Body of pancreas (tissue), 4 donors: ENCODE measurements around the gene ADK. TPM values are rescaled to one million over a fixed set of nuclear protein-coding genes. Genes with fewer than 3 reads are reported as not detected.
A peak's percentile ranks its signal among the peaks of the same experiment; 100 is the strongest.

Source experiments
- ATAC-seq: fragments of 150-250 bp; one replicate; pipeline ENCODE4 v1.9.1; 2016
- DNase-seq, 4 donors: peaks; one replicate each; pipeline ENCODE4 v3.0.0-alpha.2; 2019
- H3K27ac ChIP-seq, 4 donors: fragments of 200-600 bp; sonication (generic); 1 replicate in 3 of 4; 2 replicates in 1 of 4; pipeline versions ENCODE4 v1.5.1 to v1.6.1; 2016 to 2019; ENCODE audit warnings: mild to moderate bottlenecking in 1 of 4, mixed read lengths in 1 of 4, moderate library complexity in 1 of 4
- H3K27me3 ChIP-seq, 2 donors: fragments of 200-600 bp; sonication (generic); one replicate each; pipeline ENCODE4 v1.6.0; 2016; ENCODE audit warnings: mild to moderate bottlenecking in 1 of 2
- H3K36me3 ChIP-seq, 2 donors: fragments of 200-600 bp; sonication (generic); replicated peaks in 1 of 2; 2 replicates each; pipeline ENCODE4 v1.5.1; 2016; ENCODE audit warnings: low read depth in 2 of 2; ENCODE audit not compliant: insufficient read depth in 1 of 2
- H3K4me1 ChIP-seq: fragments of 200-600 bp; sonication (generic); one replicate; pipeline ENCODE4 v1.6.0; 2016
- H3K4me3 ChIP-seq, 2 donors: fragments of 200-600 bp; sonication (generic); 1 replicate in 1 of 2; 2 replicates in 1 of 2; pipeline ENCODE4 v1.5.1; 2016 to 2019
- H3K9me3 ChIP-seq, 3 donors: fragments of 200-600 bp; sonication (generic); 1 replicate in 2 of 3; 2 replicates in 1 of 3; pipeline ENCODE4 v1.5.1; 2016
- CTCF ChIP-seq, 7 experiments: fragments of 450-650 bp in 4 of 7; fragments of 200-600 bp in 3 of 7; sonication (generic) in 3 of 7; IDR thresholded peaks; one replicate each; pipeline ENCODE4 v1.5.1; 2016 to 2019; ENCODE audit warnings: antibody characterized with exemption in 7 of 7
- POLR2A ChIP-seq, 3 donors: fragments of 450-650 bp; IDR thresholded peaks; one replicate each; pipeline ENCODE4 v1.6.1; 2016; ENCODE audit warnings: antibody characterized with exemption in 3 of 3, mild to moderate bottlenecking in 2 of 3
- WGBS, 2 donors: methylation state at CpG; one replicate each; pipeline ENCODE4 v1.1.5; 2017; 5-methylcytosine and 5-hydroxymethylcytosine counted together
- intact Hi-C: fragments of 100-400 bp; cut with DNase I; formaldehyde crosslinking; loops from one replicate; pipeline ENCODE4 v1.15.1; 2023
- total RNA-seq, 2 donors: library from RNA; depleted of rRNA; stranded (reverse); fragments of >200 nt; gene quantifications; one replicate each; pipeline ENCODE4 v1.1.0, GENCODE V29; 2016

ADK gene
- total RNA-seq, 2 donors from 2014 or later, result 12.9 to 18.7 TPM

GRCh38 chr10:74585231-74586087 is 434.4 kb downstream of the ADK start:
- no peaks in the 10 kb centered on the region for H3K9me3 ChIP-seq
- ATAC-seq (no peak), DNase-seq (peak in 2 of 4 donors; percentile 14 to 23)
- no peak overlapping the region for H3K4me3 ChIP-seq
- no peak for TF ChIP-seq POLR2A (IDR thresholded peaks at IDR 0.05)
- TF ChIP-seq CTCF (IDR thresholded peaks at IDR 0.05), result no peak
- intact Hi-C loops, result no loop called here
- H3K27ac ChIP-seq, result peak overlapping the region; percentile 12 to 73 (median 59)
- no peaks in the 10 kb centered on the region for H3K27me3 ChIP-seq
- no peaks in the 10 kb centered on the region for H3K36me3 ChIP-seq
- WGBS, 2 donors, result 5 to 9% methylated on average over 8 of the region's 8 CpGs
- peaks cover 36% of the 10 kb centered on the region for H3K4me1 ChIP-seq

- Histone ChIP-seq H3K27ac (peak overlapping the region; percentile 12 to 73 (median 59)), H3K36me3 (no peaks in the 10 kb centered on the region), H3K27me3 (no peaks in the 10 kb centered on the region), H3K9me3 (no peaks in the 10 kb centered on the region), H3K4me1 (peaks cover 36% of the 10 kb centered on the region), H3K4me3 (no peak overlapping the region)
- 0% methylated on average over 1 of the region's 1 CpG for WGBS, 2 donors
- DNase-seq (peak in 3 of 4 donors; percentile 27 to 39 (median 28)), ATAC-seq (no peak)
- intact Hi-C loops, result no loop called here
- TF ChIP-seq POLR2A (IDR thresholded peaks at IDR 0.05) (no peak), CTCF (IDR thresholded peaks at IDR 0.05) (no peak)
Measured at GRCh38 chr10:74586088-74586585, 435.1 kb downstream of the ADK start.

DNA sequence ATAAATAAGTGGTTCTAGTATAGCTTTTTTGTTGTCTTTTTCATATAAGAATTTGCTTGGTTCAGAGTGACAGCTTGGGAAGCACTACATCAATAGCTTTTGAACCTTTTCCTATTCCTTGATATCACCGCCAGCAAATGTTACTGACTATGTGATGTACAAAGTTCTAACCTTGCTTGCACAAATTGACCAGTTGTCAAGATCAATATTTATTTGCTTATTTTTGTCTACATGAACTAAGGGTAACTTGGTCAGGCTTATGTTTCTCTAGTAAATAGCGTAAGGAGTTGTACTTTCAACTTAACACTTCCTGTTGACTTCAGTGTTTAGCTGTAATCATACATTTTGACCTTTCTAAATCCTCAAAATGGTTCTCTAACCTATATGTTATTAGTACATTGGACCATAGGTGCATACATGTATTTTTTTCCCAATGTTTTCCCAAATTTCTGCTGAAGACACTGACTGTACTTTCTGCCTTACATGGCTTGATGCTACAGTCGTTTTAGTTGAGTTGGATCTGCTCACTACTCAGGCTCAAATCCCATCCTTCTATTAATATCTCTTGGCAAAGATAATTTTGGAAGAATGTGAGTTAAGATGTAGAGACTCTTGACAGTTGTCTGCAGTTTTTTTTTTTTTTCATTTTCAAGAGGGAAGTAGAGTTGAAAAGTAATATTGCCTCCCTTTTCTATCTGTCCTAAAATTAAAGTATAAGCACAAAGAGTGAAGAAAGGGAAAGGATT is 436.3 kb downstream of the ADK start:
- Histone ChIP-seq H3K36me3 (no peaks in the 10 kb centered on the region), H3K27me3 (no peaks in the 10 kb centered on the region), H3K4me3 (no peak overlapping the region), H3K9me3 (no peaks in the 10 kb centered on the region), H3K4me1 (peaks cover 36% of the 10 kb centered on the region), H3K27ac (no peak overlapping the region)
- DNase-seq (no peak), ATAC-seq (no peak)
- 86 to 89% methylated on average over 3 of the region's 3 CpGs for WGBS, 2 donors
- TF ChIP-seq POLR2A (IDR thresholded peaks at IDR 0.05) (no peak), CTCF (IDR thresholded peaks at IDR 0.05) (no peak)
- intact Hi-C loops, result no loop called here

- no peak overlapping the region for H3K4me3 ChIP-seq
Measured at GRCh38 chr10:74589226-74589673, 438.2 kb downstream of the ADK start.

More at GRCh38 chr10:74589226-74589673, 438.2 kb downstream of the ADK start:
- intact Hi-C loops, result no loop called here
- 6% methylated on average over 6 of the region's 6 CpGs for WGBS, 2 donors
- ATAC-seq (peak; percentile 97), DNase-seq (peak; percentile 93 to 98 (median 96))
- TF ChIP-seq CTCF (IDR thresholded peaks at IDR 0.05), result no peak
- no peak for TF ChIP-seq POLR2A (IDR thresholded peaks at IDR 0.05)
- Histone ChIP-seq H3K36me3 (no peaks in the 10 kb centered on the region), H3K9me3 (no peaks in the 10 kb centered on the region), H3K27ac (peak overlapping the region in 3 of 4 donors; percentile 4 to 77 (median 60)), H3K27me3 (no peaks in the 10 kb centered on the region), H3K4me1 (peaks cover 52% of the 10 kb centered on the region)
